ENCODE data around the gene FYTTD1.

GRCh38 chr3:197756704-197757103 is 7.0 kb downstream of the FYTTD1 start:
- TF ChIP-seq CTCF (IDR thresholded peaks at IDR 0.05) = no peak
- TF ChIP-seq POLR2A (IDR thresholded peaks at IDR 0.05) = no peak

Data from thyroid gland (tissue), 4 donors.